Measurements from ENCODE around the gene WIPF3.

GRCh38 chr7:29946428-29947186, 140.3 kb downstream of the WIPF3 start:
- no peak for TF ChIP-seq POLR2AphosphoS5 (IDR thresholded peaks at IDR 0.05; ENCODE audit: low read depth, low read length)
- peak; percentile 70; the same call in 1 of the 2 replicates for TF ChIP-seq CTCF (IDR thresholded peaks at IDR 0.05)
